ENCODE results near the gene TMPRSS9.
A peak's percentile ranks its signal among the peaks of the same experiment; 100 is the strongest.

Gene TMPRSS9

GRCh38 chr19:2362970-2363300 is 2.9 kb downstream of the TMPRSS9 start:
- no peak for DNase-seq

- no peak for DNase-seq
Observed at GRCh38 chr19:2363419-2363818, 3.4 kb downstream of the TMPRSS9 start.

- DNase-seq: no peak
Observed at GRCh38 chr19:2365201-2365970, 5.3 kb downstream of the TMPRSS9 start.

- DNase-seq: no peak
Observed at GRCh38 chr19:2371656-2372055, 11.6 kb downstream of the TMPRSS9 start.

GRCh38 chr19:2372076-2372612 is 12.1 kb downstream of the TMPRSS9 start:
- DNase-seq: no peak

GRCh38 chr19:2374808-2375207 is 14.7 kb downstream of the TMPRSS9 start:
- no peak for DNase-seq

GRCh38 chr19:2375353-2376121 is 15.5 kb downstream of the TMPRSS9 start:
- DNase-seq: no peak

GRCh38 chr19:2376784-2377519 is 16.9 kb downstream of the TMPRSS9 start:
- no peak for DNase-seq

GRCh38 chr19:2380567-2380966 is 20.5 kb downstream of the TMPRSS9 start:
- DNase-seq: no peak

GRCh38 chr19:2381148-2381820 is 21.2 kb downstream of the TMPRSS9 start:
- DNase-seq: no peak

GRCh38 chr19:2382530-2383222 is 22.6 kb downstream of the TMPRSS9 start:
- DNase-seq: no peak

GRCh38 chr19:2385053-2385721 is 25.1 kb downstream of the TMPRSS9 start:
- DNase-seq: no peak

GRCh38 chr19:2387367-2388288 is 27.6 kb downstream of the TMPRSS9 start:
- peak; percentile 67 for DNase-seq

GRCh38 chr19:2389594-2389993 is 29.5 kb downstream of the TMPRSS9 start:
- no peak for DNase-seq

GRCh38 chr19:2391118-2391725 is 31.2 kb downstream of the TMPRSS9 start:
- peak; percentile 74 for DNase-seq

- no peak for DNase-seq
Observed at GRCh38 chr19:2392366-2392765, 32.3 kb downstream of the TMPRSS9 start.

GRCh38 chr19:2392899-2393298 is 32.8 kb downstream of the TMPRSS9 start:
- DNase-seq: peak; percentile 7

- DNase-seq: no peak
Observed at GRCh38 chr19:2394054-2394441, 34.0 kb downstream of the TMPRSS9 start.

- no peak for DNase-seq
Observed at GRCh38 chr19:2394442-2395292, 34.6 kb downstream of the TMPRSS9 start.
